ENCODE measurements around the gene IREB2. TPM values are rescaled to one million over a fixed set of nuclear protein-coding genes. Genes with fewer than 3 reads are reported as not detected.

IREB2 gene
- total and polyA plus RNA-seq, 2 of the 13 experiments (the other 11 are each of a cell fraction or from before 2014, with no cell fraction given) = 24.2 to 30.4 TPM

- Histone ChIP-seq H4K20me1 (ENCODE audit: insufficient read depth, low read length) (no peaks in the 10 kb centered on the region), H2AFZ (ENCODE audit: low read length) (no peak overlapping the region), H3K4me3 (replicated peaks in 1 of 3; ENCODE audit: insufficient read depth in 1 of 3, low read depth in 2 of 3, low read length in 3 of 3) (no peak overlapping the region), H3K36me3 (replicated peaks in 1 of 2; ENCODE audit: control insufficient read depth in 1 of 2, insufficient read depth in 2 of 2, low read length in 2 of 2) (peaks cover 9 to 48% of the 10 kb centered on the region in 2 experiments), H3K9me3 (ENCODE audit: low read length) (no peaks in the 10 kb centered on the region), H3K79me2 (ENCODE audit: insufficient read depth, low read length) (no peaks in the 10 kb centered on the region), H3K27me3 (ENCODE audit: control insufficient read depth in 1 of 2, insufficient read depth in 2 of 2, low read length in 2 of 2) (no peaks in the 10 kb centered on the region), H3K9ac (ENCODE audit: insufficient read depth, low read depth, low read length) (no peak overlapping the region), H3K27ac (ENCODE audit: extremely low read length, insufficient read depth, low read length) (no peak overlapping the region), H3K4me2 (ENCODE audit: low read depth, low read length) (no peak overlapping the region), H3K4me1 (ENCODE audit: insufficient read depth, low read length) (no peaks in the 10 kb centered on the region)
- intact Hi-C loops (cut with micrococcal nuclease; ENCODE audit: unreplicated experiment) = no loop called here
- FAIRE-seq (no peak), ATAC-seq (no peak), DNase-seq (ENCODE audit: low spot score) (no peak)
- ChIA-PET POLR2A (no interaction called here), CTCF (ENCODE audit: low intra/inter-chr PET ratio, low total read pairs) (no interaction called here)
- 75% methylated on average over 5 of the region's 5 CpGs for WGBS (ENCODE audit: low lambda C conversion rate)
- TF ChIP-seq, protein P1, sequence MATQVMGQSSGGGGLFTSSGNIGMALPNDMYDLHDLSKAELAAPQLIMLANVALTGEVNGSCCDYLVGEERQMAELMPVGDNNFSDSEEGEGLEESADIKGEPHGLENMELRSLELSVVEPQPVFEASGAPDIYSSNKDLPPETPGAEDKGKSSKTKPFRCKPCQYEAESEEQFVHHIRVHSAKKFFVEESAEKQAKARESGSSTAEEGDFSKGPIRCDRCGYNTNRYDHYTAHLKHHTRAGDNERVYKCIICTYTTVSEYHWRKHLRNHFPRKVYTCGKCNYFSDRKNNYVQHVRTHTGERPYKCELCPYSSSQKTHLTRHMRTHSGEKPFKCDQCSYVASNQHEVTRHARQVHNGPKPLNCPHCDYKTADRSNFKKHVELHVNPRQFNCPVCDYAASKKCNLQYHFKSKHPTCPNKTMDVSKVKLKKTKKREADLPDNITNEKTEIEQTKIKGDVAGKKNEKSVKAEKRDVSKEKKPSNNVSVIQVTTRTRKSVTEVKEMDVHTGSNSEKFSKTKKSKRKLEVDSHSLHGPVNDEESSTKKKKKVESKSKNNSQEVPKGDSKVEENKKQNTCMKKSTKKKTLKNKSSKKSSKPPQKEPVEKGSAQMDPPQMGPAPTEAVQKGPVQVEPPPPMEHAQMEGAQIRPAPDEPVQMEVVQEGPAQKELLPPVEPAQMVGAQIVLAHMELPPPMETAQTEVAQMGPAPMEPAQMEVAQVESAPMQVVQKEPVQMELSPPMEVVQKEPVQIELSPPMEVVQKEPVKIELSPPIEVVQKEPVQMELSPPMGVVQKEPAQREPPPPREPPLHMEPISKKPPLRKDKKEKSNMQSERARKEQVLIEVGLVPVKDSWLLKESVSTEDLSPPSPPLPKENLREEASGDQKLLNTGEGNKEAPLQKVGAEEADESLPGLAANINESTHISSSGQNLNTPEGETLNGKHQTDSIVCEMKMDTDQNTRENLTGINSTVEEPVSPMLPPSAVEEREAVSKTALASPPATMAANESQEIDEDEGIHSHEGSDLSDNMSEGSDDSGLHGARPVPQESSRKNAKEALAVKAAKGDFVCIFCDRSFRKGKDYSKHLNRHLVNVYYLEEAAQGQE (IDR thresholded peaks at IDR 0.05; ENCODE audit: borderline replicate concordance in 1 of 2, low read depth in 1 of 2, low read length in 2 of 2) = no peak
- TF ChIP-seq ZEB1 (IDR thresholded peaks at IDR 0.05; ENCODE audit: insufficient replicate concordance, low read depth) (no peak), FOXC1 (CRISPR knock-in tag; IDR thresholded peaks at IDR 0.05; ENCODE audit: borderline replicate concordance) (no peak), MED1 (CRISPR knock-in tag; IDR thresholded peaks at IDR 0.05) (no peak), ZNF430 (CRISPR knock-in tag; IDR thresholded peaks at IDR 0.05) (no peak), PHF21A (CRISPR knock-in tag; IDR thresholded peaks at IDR 0.05) (no peak)
- in situ Hi-C loops (cut with HindIII; ENCODE audit: extremely low pct_ligation_motif_present, low pct_unique_long_range_greater_than_20kb) = no loop called here
- no TSS peak for BruUV-seq (replicated peaks)
Measured at GRCh38 chr15:78477295-78477694, 39.3 kb downstream of the IREB2 start.

All from HepG2 (cell line).